Testis (tissue), 2 donors: ENCODE data around the gene PON2.

Source experiments
- CTCF ChIP-seq, 3 experiments: fragments of 450-650 bp in 2 of 3; fragments of 200-600 bp in 1 of 3; sonication (generic) in 1 of 3; IDR thresholded peaks; one replicate each; pipeline ENCODE4 v1.5.1; 2016 to 2019; ENCODE audit warnings: antibody characterized with exemption in 3 of 3, mild to moderate bottlenecking in 2 of 3, moderate library complexity in 1 of 3
- POLR2A ChIP-seq: fragments of 450-650 bp; IDR thresholded peaks from one replicate; pipeline ENCODE4 v1.6.1; 2017; ENCODE audit warnings: antibody characterized with exemption, mild to moderate bottlenecking, moderate library complexity

GRCh38 chr7:95397381-95397780 lies 37.4 kb downstream of the PON2 start:
- TF ChIP-seq CTCF (IDR thresholded peaks at IDR 0.05) (no peak), POLR2A (no peak)
